DND-41 (cell line): ENCODE data around the gene TAL1.

Experiments
- EZH2 ChIP-seq: IDR thresholded peaks from 3 replicates; pipeline ENCODE4 v1.6.1; 2012; ENCODE audit warnings: borderline replicate concordance, low read depth, mild to moderate bottlenecking, moderate library complexity, low read length, inconsistent platforms; ENCODE audit not compliant: severe bottlenecking
- TF ChIP-seq, protein P1 (sequence below): IDR thresholded peaks from 2 replicates; pipeline ENCODE4 v1.5.1; 2012; ENCODE audit warnings: borderline replicate concordance, low read length, moderate library complexity, mild to moderate bottlenecking; ENCODE audit not compliant: poor library complexity, severe bottlenecking; ENCODE audit errors: extremely low read depth

DNA sequence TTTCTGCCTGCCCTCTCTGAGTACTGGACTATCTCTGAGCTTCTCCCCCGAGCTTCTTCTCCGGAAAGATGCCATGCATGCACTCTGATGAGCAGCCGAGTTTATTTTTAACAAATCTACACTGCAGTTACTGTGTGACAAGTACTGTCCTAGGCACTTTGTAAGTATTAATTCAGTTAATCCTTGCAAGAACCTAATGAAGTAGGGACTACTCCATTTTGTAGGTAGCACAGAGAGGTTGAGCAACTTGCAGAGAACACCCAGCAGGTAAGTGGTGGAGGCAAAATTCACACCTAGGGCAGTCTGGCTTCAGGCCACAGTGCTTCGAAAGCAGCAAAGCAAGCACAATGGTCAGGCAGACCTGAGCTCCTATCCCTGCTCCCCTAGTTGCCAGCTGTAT, 3.8 kb upstream of the TAL1 start:
- TF ChIP-seq, protein P1, sequence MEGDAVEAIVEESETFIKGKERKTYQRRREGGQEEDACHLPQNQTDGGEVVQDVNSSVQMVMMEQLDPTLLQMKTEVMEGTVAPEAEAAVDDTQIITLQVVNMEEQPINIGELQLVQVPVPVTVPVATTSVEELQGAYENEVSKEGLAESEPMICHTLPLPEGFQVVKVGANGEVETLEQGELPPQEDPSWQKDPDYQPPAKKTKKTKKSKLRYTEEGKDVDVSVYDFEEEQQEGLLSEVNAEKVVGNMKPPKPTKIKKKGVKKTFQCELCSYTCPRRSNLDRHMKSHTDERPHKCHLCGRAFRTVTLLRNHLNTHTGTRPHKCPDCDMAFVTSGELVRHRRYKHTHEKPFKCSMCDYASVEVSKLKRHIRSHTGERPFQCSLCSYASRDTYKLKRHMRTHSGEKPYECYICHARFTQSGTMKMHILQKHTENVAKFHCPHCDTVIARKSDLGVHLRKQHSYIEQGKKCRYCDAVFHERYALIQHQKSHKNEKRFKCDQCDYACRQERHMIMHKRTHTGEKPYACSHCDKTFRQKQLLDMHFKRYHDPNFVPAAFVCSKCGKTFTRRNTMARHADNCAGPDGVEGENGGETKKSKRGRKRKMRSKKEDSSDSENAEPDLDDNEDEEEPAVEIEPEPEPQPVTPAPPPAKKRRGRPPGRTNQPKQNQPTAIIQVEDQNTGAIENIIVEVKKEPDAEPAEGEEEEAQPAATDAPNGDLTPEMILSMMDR = no peak
- TF ChIP-seq EZH2 = no peak
